Sigmoid colon (tissue), 3 donors: Measurements from ENCODE around the gene GLTPD2.

ENCODE experiments used
- CTCF ChIP-seq, 4 experiments: fragments of 450-650 bp in 3 of 4; fragments of 200-600 bp in 1 of 4; IDR thresholded peaks; one replicate each; pipeline ENCODE4 v1.5.1; 2016 to 2019; ENCODE audit warnings: antibody characterized with exemption in 4 of 4, mild to moderate bottlenecking in 3 of 4, moderate library complexity in 2 of 4
- POLR2A ChIP-seq, 2 donors: fragments of 450-650 bp; IDR thresholded peaks; one replicate each; pipeline ENCODE4 v1.6.1; 2016; ENCODE audit warnings: antibody characterized with exemption in 2 of 2, mild to moderate bottlenecking in 2 of 2, moderate library complexity in 2 of 2

GRCh38 chr17:4789951-4790704, 1.4 kb downstream of the GLTPD2 start:
- TF ChIP-seq CTCF (IDR thresholded peaks at IDR 0.05) (peak; percentile 31 to 86 (median 74)), POLR2A (IDR thresholded peaks at IDR 0.05) (peak; percentile 91)
